CD14-positive monocyte (primary cell): ENCODE results near the gene C8B. TPM values are rescaled to one million over a fixed set of nuclear protein-coding genes. Genes with fewer than 3 reads are reported as not detected.

Experiments
- DNase-seq, 3 donors: peaks; one replicate each; pipeline ENCODE4 v3.0.0-alpha.2; 2011 to 2022
- H2AFZ ChIP-seq: 2 replicates; pipeline ENCODE4 v1.6.0; 2012; ENCODE audit warnings: mild to moderate bottlenecking, low read depth, low read length, inconsistent platforms; ENCODE audit not compliant: insufficient read depth, poor library complexity, severe bottlenecking
- H3K27ac ChIP-seq, 2 donors: 1 replicate in 1 of 2; 2 replicates in 1 of 2; pipeline ENCODE4 v1.5.1; 2012 to 2013; ENCODE audit warnings: low read length in 2 of 2, control low read depth in 1 of 2, inconsistent platforms in 1 of 2, low read depth in 1 of 2, mild to moderate bottlenecking in 1 of 2
- H3K27me3 ChIP-seq, 2 donors: one replicate each; pipeline versions ENCODE4 v1.6.0 to v1.6.1; 2011 to 2013; ENCODE audit warnings: low read length in 2 of 2; ENCODE audit not compliant: control insufficient read depth in 2 of 2, insufficient read depth in 2 of 2
- H3K36me3 ChIP-seq, 2 donors: replicated peaks in 1 of 2; 1 replicate in 1 of 2; 2 replicates in 1 of 2; pipeline versions ENCODE4 v1.5.1 to v1.6.1; 2012 to 2013; ENCODE audit warnings: low read length in 2 of 2, control low read depth in 1 of 2, inconsistent platforms in 1 of 2, mild to moderate bottlenecking in 1 of 2; ENCODE audit not compliant: insufficient read depth in 2 of 2, control insufficient read depth in 1 of 2
- H3K4me1 ChIP-seq, 2 donors: 1 replicate in 1 of 2; 2 replicates in 1 of 2; pipeline versions ENCODE4 v1.5.1 to v1.6.1; 2012 to 2013; ENCODE audit warnings: low read length in 2 of 2, control low read depth in 1 of 2, inconsistent platforms in 1 of 2, mild to moderate bottlenecking in 1 of 2, moderate library complexity in 1 of 2; ENCODE audit not compliant: insufficient read depth in 2 of 2, control insufficient read depth in 1 of 2
- H3K4me2 ChIP-seq: replicated peaks from 2 replicates; pipeline ENCODE3; 2012; ENCODE audit warnings: low read length, moderate library complexity, mild to moderate bottlenecking; ENCODE audit not compliant: poor library complexity, severe bottlenecking; ENCODE audit errors: extremely low read depth
- H3K4me3 ChIP-seq, 3 experiments: fragments of 200-600 bp in 1 of 3; sonication (generic) in 1 of 3; replicated peaks in 1 of 3; 1 replicate in 2 of 3; 2 replicates in 1 of 3; pipeline ENCODE4 v1.5.1; 2011 to 2013; ENCODE audit warnings: low read length in 3 of 3, mild to moderate bottlenecking in 3 of 3, control low read depth in 2 of 3, low read depth in 2 of 3, inconsistent platforms in 1 of 3, moderate library complexity in 1 of 3
- H3K79me2 ChIP-seq: 2 replicates; pipeline ENCODE4 v1.6.0; 2012; ENCODE audit warnings: mild to moderate bottlenecking, control low read depth, inconsistent platforms, low read length, moderate library complexity; ENCODE audit not compliant: insufficient read depth
- H3K9ac ChIP-seq: 2 replicates; pipeline ENCODE4 v1.6.0; 2017; ENCODE audit warnings: low read length, mild to moderate bottlenecking; ENCODE audit not compliant: insufficient read depth, poor library complexity, severe bottlenecking
- H3K9me3 ChIP-seq, 2 donors: replicated peaks in 1 of 2; 1 replicate in 1 of 2; 2 replicates in 1 of 2; pipeline versions ENCODE4 v1.5.1 to v1.6.1; 2012 to 2013; ENCODE audit warnings: low read length in 2 of 2, control low read depth in 1 of 2; ENCODE audit not compliant: control insufficient read depth in 1 of 2, insufficient read depth in 1 of 2
- H4K20me1 ChIP-seq: 2 replicates; pipeline ENCODE4 v1.6.0; 2012; ENCODE audit warnings: mild to moderate bottlenecking, low read length, control low read depth, moderate library complexity; ENCODE audit not compliant: insufficient read depth
- H3K27ac Mint-ChIP-seq, 7 donors: one replicate each; pipeline ENCODE4 v1.8.0; 2020; ENCODE audit warnings: mild to moderate bottlenecking in 7 of 7, mixed read lengths in 7 of 7, moderate library complexity in 6 of 7, inconsistent platforms in 2 of 7
- H3K27me3 Mint-ChIP-seq, 3 donors: one replicate each; pipeline ENCODE4 v1.8.0; 2021 to 2022; ENCODE audit warnings: low read depth in 3 of 3, mild to moderate bottlenecking in 3 of 3, mixed read lengths in 3 of 3, moderate library complexity in 3 of 3, inconsistent platforms in 1 of 3
- H3K36me3 Mint-ChIP-seq, 2 donors: one replicate each; pipeline ENCODE4 v1.8.0; 2020; ENCODE audit warnings: mixed read lengths in 2 of 2, inconsistent platforms in 1 of 2, mild to moderate bottlenecking in 1 of 2
- H3K4me1 Mint-ChIP-seq: one replicate; pipeline ENCODE4 v1.8.0; 2020; ENCODE audit warnings: mild to moderate bottlenecking, mixed read lengths
- H3K4me3 Mint-ChIP-seq, 2 donors: one replicate each; pipeline ENCODE4 v1.8.0; 2020; ENCODE audit warnings: mild to moderate bottlenecking in 2 of 2, mixed read lengths in 2 of 2, moderate library complexity in 1 of 2
- H3K9me3 Mint-ChIP-seq, 7 donors: one replicate each; pipeline ENCODE4 v1.8.0; 2020 to 2022; ENCODE audit warnings: mixed read lengths in 7 of 7, mild to moderate bottlenecking in 6 of 7, moderate library complexity in 6 of 7, inconsistent platforms in 2 of 7
- WGBS: methylation state at CpG from one replicate; pipeline ENCODE4 v1.1.5; 2013; ENCODE audit warnings: missing lambda C conversion rate; ENCODE audit not compliant: insufficient coverage; 5-methylcytosine and 5-hydroxymethylcytosine counted together
- intact Hi-C, 2 donors: fragments of 100-400 bp; cut with micrococcal nuclease; formaldehyde crosslinking; loops; one replicate each; pipeline versions ENCODE4 v1.15.0 to v1.15.1; 2023
- polyA plus RNA-seq, 3 donors: library from polyadenylated mRNA; depleted of rRNA in 1 of 3; unstranded in 2 of 3; stranded (reverse) in 1 of 3; fragments of 300-500 nt in 2 of 3; fragments of >200 nt in 1 of 3; fragmentation: Illumina TruSeq in 2 of 3; gene quantifications; 1 replicate in 2 of 3; 2 replicates in 1 of 3; pipeline ENCODE4 v1.2.3, GENCODE V29; 2012 to 2021
- TF ChIP-seq, protein P1 (sequence below): fragments of 200-600 bp; IDR thresholded peaks from one replicate; pipeline ENCODE4 v1.8.0; 2022; ENCODE audit warnings: antibody characterized with exemption, mild to moderate bottlenecking

Gene C8B
- polyA plus RNA-seq, 3 donors: not detected

GRCh38 chr1:56894014-56894413 is 71.8 kb downstream of the C8B start:
- no peak overlapping the region for H3K27ac Mint-ChIP-seq
- peaks cover 0 to 2% (median 0%) of the 10 kb centered on the region in 3 donors for H3K27me3 Mint-ChIP-seq
- no peaks in the 10 kb centered on the region for H3K79me2 ChIP-seq
- TF ChIP-seq, protein P1, sequence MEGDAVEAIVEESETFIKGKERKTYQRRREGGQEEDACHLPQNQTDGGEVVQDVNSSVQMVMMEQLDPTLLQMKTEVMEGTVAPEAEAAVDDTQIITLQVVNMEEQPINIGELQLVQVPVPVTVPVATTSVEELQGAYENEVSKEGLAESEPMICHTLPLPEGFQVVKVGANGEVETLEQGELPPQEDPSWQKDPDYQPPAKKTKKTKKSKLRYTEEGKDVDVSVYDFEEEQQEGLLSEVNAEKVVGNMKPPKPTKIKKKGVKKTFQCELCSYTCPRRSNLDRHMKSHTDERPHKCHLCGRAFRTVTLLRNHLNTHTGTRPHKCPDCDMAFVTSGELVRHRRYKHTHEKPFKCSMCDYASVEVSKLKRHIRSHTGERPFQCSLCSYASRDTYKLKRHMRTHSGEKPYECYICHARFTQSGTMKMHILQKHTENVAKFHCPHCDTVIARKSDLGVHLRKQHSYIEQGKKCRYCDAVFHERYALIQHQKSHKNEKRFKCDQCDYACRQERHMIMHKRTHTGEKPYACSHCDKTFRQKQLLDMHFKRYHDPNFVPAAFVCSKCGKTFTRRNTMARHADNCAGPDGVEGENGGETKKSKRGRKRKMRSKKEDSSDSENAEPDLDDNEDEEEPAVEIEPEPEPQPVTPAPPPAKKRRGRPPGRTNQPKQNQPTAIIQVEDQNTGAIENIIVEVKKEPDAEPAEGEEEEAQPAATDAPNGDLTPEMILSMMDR: no peak
- peaks cover 0 to 2% of the 10 kb centered on the region in 2 donors for H3K27me3 ChIP-seq
- no peak overlapping the region for H3K4me3 Mint-ChIP-seq
- H3K9ac ChIP-seq: no peak overlapping the region
- no peaks in the 10 kb centered on the region for H3K4me1 Mint-ChIP-seq
- no peak for DNase-seq
- no peaks in the 10 kb centered on the region for H3K4me1 ChIP-seq
- H3K4me3 ChIP-seq: no peak overlapping the region
- H3K4me2 ChIP-seq: no peak overlapping the region
- intact Hi-C loops: no loop called here
- no peak overlapping the region for H2AFZ ChIP-seq
- no peak overlapping the region for H3K27ac ChIP-seq
- no peaks in the 10 kb centered on the region for H3K9me3 ChIP-seq
- no peaks in the 10 kb centered on the region for H4K20me1 ChIP-seq
- H3K9me3 Mint-ChIP-seq: peaks cover 0 to 2% (median 0%) of the 10 kb centered on the region in 7 donors
- no peaks in the 10 kb centered on the region for H3K36me3 ChIP-seq
- H3K36me3 Mint-ChIP-seq: no peaks in the 10 kb centered on the region

- intact Hi-C loops: no loop called here
- peaks cover 0 to 3% (median 0%) of the 10 kb centered on the region in 3 donors for H3K27me3 Mint-ChIP-seq
- peaks cover 0 to 2% (median 0%) of the 10 kb centered on the region in 7 donors for H3K9me3 Mint-ChIP-seq
- Histone ChIP-seq H3K79me2 (no peaks in the 10 kb centered on the region), H3K36me3 (no peaks in the 10 kb centered on the region), H3K4me2 (no peak overlapping the region), H2AFZ (no peak overlapping the region), H3K9ac (no peak overlapping the region), H3K4me3 (no peak overlapping the region), H4K20me1 (no peaks in the 10 kb centered on the region), H3K27ac (no peak overlapping the region), H3K9me3 (no peaks in the 10 kb centered on the region), H3K27me3 (no peaks in the 10 kb centered on the region), H3K4me1 (no peaks in the 10 kb centered on the region)
- no peaks in the 10 kb centered on the region for H3K36me3 Mint-ChIP-seq
- TF ChIP-seq, protein P1: no peak
- no peak overlapping the region for H3K27ac Mint-ChIP-seq
- 100% methylated on average over 2 of the region's 3 CpGs for WGBS
- H3K4me1 Mint-ChIP-seq: no peaks in the 10 kb centered on the region
- no peak overlapping the region for H3K4me3 Mint-ChIP-seq
- DNase-seq: no peak
Measured at GRCh38 chr1:56890229-56890628, 75.6 kb downstream of the C8B start.
